Measurements from ENCODE around the gene TNNI2. TPM values are rescaled to one million over a fixed set of nuclear protein-coding genes. Genes with fewer than 3 reads are reported as not detected.

The TNNI2 gene
- total RNA-seq, 1 experiment from 2014 or later, result 0.46 TPM

GRCh38 chr11:1807264-1807995 is 31.4 kb upstream of the TNNI2 start:
- Histone ChIP-seq H3K4me1 (ENCODE audit: control insufficient read depth, insufficient read depth, low read length) (no peaks in the 10 kb centered on the region), H3K9me3 (ENCODE audit: control insufficient read depth, insufficient read depth, low read depth, low read length) (no peaks in the 10 kb centered on the region; the same call in 1 of the 2 replicates), H3K36me3 (ENCODE audit: control insufficient read depth, insufficient read depth, low read length) (no peaks in the 10 kb centered on the region), H3K27ac (ENCODE audit: low read length) (no peak overlapping the region), H3K27me3 (ENCODE audit: control insufficient read depth, insufficient read depth, low read length) (no peaks in the 10 kb centered on the region), H3K4me3 (ENCODE audit: low read depth in 2 of 2, low read length in 2 of 2) (no peak overlapping the region)
- BruUV-seq (replicated peaks), result no TSS peak
- ChIA-PET POLR2A (no interaction called here), CTCF (interaction anchor here (0.7 kb wide), 1 partner anchor 83 kb away, joined by 4 read pairs; no protein-coding TSS in a partner anchor)
- intact Hi-C loops (cut with micrococcal nuclease; ENCODE audit: unreplicated experiment), result no loop called here
- in situ Hi-C loops (cut with HindIII; ENCODE audit: low pct_unique_long_range_greater_than_20kb, low sequenced_read_pairs), result no loop called here
- no peak for ATAC-seq
- DNase-seq (ENCODE audit: low read depth, low spot score), result no peak
- TF ChIP-seq SIN3A (IDR thresholded peaks at IDR 0.05; ENCODE audit: borderline replicate concordance, insufficient read depth, low read depth, low read length), result no peak
- TF ChIP-seq, protein P1, sequence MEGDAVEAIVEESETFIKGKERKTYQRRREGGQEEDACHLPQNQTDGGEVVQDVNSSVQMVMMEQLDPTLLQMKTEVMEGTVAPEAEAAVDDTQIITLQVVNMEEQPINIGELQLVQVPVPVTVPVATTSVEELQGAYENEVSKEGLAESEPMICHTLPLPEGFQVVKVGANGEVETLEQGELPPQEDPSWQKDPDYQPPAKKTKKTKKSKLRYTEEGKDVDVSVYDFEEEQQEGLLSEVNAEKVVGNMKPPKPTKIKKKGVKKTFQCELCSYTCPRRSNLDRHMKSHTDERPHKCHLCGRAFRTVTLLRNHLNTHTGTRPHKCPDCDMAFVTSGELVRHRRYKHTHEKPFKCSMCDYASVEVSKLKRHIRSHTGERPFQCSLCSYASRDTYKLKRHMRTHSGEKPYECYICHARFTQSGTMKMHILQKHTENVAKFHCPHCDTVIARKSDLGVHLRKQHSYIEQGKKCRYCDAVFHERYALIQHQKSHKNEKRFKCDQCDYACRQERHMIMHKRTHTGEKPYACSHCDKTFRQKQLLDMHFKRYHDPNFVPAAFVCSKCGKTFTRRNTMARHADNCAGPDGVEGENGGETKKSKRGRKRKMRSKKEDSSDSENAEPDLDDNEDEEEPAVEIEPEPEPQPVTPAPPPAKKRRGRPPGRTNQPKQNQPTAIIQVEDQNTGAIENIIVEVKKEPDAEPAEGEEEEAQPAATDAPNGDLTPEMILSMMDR (IDR thresholded peaks at IDR 0.05), result no peak
- TF ChIP-seq POLR2AphosphoS5 (IDR thresholded peaks at IDR 0.05; ENCODE audit: low read depth, low read length), result no peak
- no peak for TF ChIP-seq TCF7L2 (IDR thresholded peaks at IDR 0.05; ENCODE audit: low read depth, low read length)
- TF ChIP-seq, protein P2, sequence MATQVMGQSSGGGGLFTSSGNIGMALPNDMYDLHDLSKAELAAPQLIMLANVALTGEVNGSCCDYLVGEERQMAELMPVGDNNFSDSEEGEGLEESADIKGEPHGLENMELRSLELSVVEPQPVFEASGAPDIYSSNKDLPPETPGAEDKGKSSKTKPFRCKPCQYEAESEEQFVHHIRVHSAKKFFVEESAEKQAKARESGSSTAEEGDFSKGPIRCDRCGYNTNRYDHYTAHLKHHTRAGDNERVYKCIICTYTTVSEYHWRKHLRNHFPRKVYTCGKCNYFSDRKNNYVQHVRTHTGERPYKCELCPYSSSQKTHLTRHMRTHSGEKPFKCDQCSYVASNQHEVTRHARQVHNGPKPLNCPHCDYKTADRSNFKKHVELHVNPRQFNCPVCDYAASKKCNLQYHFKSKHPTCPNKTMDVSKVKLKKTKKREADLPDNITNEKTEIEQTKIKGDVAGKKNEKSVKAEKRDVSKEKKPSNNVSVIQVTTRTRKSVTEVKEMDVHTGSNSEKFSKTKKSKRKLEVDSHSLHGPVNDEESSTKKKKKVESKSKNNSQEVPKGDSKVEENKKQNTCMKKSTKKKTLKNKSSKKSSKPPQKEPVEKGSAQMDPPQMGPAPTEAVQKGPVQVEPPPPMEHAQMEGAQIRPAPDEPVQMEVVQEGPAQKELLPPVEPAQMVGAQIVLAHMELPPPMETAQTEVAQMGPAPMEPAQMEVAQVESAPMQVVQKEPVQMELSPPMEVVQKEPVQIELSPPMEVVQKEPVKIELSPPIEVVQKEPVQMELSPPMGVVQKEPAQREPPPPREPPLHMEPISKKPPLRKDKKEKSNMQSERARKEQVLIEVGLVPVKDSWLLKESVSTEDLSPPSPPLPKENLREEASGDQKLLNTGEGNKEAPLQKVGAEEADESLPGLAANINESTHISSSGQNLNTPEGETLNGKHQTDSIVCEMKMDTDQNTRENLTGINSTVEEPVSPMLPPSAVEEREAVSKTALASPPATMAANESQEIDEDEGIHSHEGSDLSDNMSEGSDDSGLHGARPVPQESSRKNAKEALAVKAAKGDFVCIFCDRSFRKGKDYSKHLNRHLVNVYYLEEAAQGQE (IDR thresholded peaks at IDR 0.05; ENCODE audit: insufficient read depth in 1 of 2, low read depth in 2 of 2, low read length in 1 of 2), result no peak

GRCh38 chr11:1810761-1811160 is 28.0 kb upstream of the TNNI2 start:
- DNase-seq (ENCODE audit: low read depth, low spot score), result no peak
- no peaks in the 10 kb centered on the region for H3K36me3 ChIP-seq (ENCODE audit: control insufficient read depth, insufficient read depth, low read length)

More at GRCh38 chr11:1810761-1811160, 28.0 kb upstream of the TNNI2 start:
- Histone ChIP-seq H3K4me1 (ENCODE audit: control insufficient read depth, insufficient read depth, low read length) (no peaks in the 10 kb centered on the region), H3K4me3 (ENCODE audit: low read depth in 2 of 2, low read length in 2 of 2) (no peak overlapping the region), H3K9me3 (ENCODE audit: control insufficient read depth, insufficient read depth, low read depth, low read length) (no peaks in the 10 kb centered on the region; the same call in 1 of the 2 replicates), H3K27me3 (ENCODE audit: control insufficient read depth, insufficient read depth, low read length) (no peaks in the 10 kb centered on the region), H3K27ac (ENCODE audit: low read length) (no peak overlapping the region)
- ATAC-seq, result no peak
- no TSS peak for BruUV-seq (replicated peaks)
- in situ Hi-C loops (cut with HindIII; ENCODE audit: low pct_unique_long_range_greater_than_20kb, low sequenced_read_pairs), result no loop called here
- POLR2A ChIA-PET, result interaction anchor here (0.7 kb wide), 1 partner anchor 181 kb away, joined by 3 read pairs; no protein-coding TSS in a partner anchor
- CTCF ChIA-PET, result interaction anchor here (2.0 kb wide), 1 partner anchor 14 kb away, joined by 4 read pairs; no protein-coding TSS in a partner anchor
- TF ChIP-seq, protein P2 (IDR thresholded peaks at IDR 0.05; ENCODE audit: insufficient read depth in 1 of 2, low read depth in 2 of 2, low read length in 1 of 2), result no peak
- TF ChIP-seq SIN3A (IDR thresholded peaks at IDR 0.05; ENCODE audit: borderline replicate concordance, insufficient read depth, low read depth, low read length) (no peak), POLR2AphosphoS5 (IDR thresholded peaks at IDR 0.05; ENCODE audit: low read depth, low read length) (no peak), TCF7L2 (IDR thresholded peaks at IDR 0.05; ENCODE audit: low read depth, low read length) (no peak)
- TF ChIP-seq, protein P1 (IDR thresholded peaks at IDR 0.05), result no peak
- intact Hi-C loops (cut with micrococcal nuclease; ENCODE audit: unreplicated experiment), result no loop called here
